Activated T-cell treated with anti-CD3 and anti-CD28 coated beads for 4 hours (primary cell): Measurements from ENCODE around the gene CTNND2.
"Not testable (repeated sequence)": the region's sequence is repeated elsewhere in the genome, so short reads cannot be mapped to it uniquely, and the experiment has no call there.

Experiments used
- DNase-seq: peaks from one replicate; pipeline ENCODE4 v3.0.0-alpha.2; 2020

Gene CTNND2

GRCh38 chr5:11009576-11009975 is 894.7 kb downstream of the CTNND2 start:
- no peak for DNase-seq

DNA sequence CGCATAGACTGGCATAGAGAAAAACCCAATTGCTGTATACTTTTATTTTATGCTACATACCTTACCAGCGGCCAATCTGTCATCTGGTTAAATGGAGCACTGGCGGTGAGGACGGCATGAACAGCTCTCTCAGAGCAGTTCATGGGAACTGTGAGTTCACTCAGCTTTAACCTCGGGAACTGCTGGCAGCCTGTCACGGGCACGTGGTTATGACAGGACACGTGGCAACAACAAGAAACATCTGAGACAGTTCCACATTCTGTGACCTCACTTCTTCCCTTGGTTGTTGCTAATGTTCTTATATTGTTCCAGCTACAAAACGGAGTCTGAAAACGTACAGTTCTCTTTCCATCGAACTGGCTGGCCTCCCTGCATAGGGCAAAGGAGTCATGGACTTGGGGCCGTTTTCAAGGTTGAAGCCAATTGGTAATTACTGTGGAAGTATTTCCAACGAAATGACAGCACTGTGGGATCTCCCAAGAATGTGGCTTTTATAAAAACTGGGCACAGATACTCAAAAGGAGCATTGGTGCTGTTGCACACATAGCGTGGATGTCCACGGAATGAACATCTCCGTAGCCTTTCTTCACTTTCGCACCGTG is 896.9 kb downstream of the CTNND2 start:
- no peak for DNase-seq

GRCh38 chr5:11004523-11004922 is 899.7 kb downstream of the CTNND2 start:
- not testable (repeated sequence) for DNase-seq

GRCh38 chr5:11000515-11001353 is 903.5 kb downstream of the CTNND2 start:
- DNase-seq, result no peak

GRCh38 chr5:10999714-11000113 is 904.5 kb downstream of the CTNND2 start:
- no peak for DNase-seq

- no peak for DNase-seq
Observed at GRCh38 chr5:10995891-10996290, 908.4 kb downstream of the CTNND2 start.

GRCh38 chr5:10994091-10994986 is 909.9 kb downstream of the CTNND2 start:
- DNase-seq, result no peak

DNA sequence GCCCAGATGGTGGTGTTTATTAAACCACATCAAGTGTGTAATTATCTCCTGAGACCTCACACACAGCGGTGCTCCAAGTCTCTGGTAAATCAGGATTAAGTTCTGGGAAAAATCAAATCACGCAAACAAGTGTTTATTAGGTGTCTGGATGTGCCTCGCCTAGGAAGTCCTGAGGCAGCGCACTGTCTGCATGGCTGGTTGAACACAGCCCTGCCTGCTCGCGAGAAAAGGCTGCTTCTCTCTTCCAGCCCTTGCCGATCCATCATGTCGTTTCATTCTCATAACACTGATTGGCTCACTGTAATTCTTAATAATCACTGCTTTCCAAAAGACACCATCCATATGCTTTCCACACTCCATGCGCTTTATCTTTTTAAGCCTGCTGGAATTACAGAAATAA is 913.6 kb downstream of the CTNND2 start:
- no peak for DNase-seq

- DNase-seq, result no peak
Observed at GRCh38 chr5:10989577-10990263, 914.5 kb downstream of the CTNND2 start.

GRCh38 chr5:10988622-10989021 is 915.6 kb downstream of the CTNND2 start:
- no peak for DNase-seq

DNA sequence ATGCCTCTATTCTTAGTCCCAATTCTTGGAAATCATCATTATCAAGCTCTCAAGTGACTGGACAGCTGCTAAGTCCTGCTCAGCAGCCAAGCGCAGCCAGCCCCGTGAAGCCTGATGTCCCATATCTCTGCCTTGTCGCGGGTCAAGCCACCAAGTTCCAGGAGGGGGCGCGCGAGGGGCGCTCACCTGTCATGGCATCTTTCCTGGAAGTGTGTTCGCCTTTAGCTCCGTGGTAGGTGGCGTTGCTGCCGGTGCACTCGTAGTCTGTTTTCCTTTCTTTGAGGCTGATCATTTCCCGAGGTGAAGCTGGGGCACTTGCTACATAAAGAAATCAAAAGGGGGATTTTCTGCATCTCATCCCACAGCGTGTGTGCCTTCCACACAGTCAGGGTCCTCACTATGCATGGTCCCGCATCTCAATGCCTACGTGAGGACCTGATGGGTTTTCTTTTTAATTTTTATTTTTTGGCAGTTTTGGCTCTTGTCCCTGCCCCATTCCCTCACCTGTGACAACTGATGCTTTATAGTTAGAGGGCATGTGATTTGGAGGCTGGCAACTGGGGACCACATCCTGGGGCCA is 916.2 kb downstream of the CTNND2 start:
- DNase-seq, result peak; percentile 43

DNA sequence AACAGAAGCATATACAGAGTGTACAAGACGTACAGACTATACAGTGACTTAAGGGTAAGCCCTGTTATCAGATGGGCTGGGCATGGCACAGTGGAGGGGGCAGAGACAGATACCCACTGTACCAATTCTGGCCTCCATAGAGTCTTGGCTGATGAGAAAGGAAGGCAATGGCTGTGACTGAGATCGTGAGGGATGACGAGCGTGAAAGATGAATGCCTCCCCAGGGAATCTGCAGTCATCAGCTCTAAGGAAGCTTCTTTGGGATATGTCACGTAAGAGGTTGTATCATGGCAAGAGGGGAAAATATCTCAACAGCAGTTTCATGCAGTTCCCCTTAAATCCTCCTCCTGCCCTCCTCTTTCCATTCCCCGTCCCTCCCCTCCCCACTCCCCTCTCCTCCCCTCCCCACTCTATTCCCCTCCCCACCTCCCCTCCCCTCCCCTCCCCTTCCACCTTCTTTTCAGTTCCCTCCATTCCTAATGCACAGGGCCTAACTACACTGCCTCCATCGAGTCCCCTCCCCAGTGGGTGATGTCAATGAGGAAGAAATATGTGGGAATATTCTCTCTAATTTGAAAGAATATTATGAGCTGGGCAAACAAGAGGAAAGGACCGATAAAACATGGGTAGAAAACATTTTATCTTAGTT is 916.8 kb downstream of the CTNND2 start:
- no peak for DNase-seq

- DNase-seq, result no peak
Observed at GRCh38 chr5:10985721-10986110, 918.5 kb downstream of the CTNND2 start.

DNA sequence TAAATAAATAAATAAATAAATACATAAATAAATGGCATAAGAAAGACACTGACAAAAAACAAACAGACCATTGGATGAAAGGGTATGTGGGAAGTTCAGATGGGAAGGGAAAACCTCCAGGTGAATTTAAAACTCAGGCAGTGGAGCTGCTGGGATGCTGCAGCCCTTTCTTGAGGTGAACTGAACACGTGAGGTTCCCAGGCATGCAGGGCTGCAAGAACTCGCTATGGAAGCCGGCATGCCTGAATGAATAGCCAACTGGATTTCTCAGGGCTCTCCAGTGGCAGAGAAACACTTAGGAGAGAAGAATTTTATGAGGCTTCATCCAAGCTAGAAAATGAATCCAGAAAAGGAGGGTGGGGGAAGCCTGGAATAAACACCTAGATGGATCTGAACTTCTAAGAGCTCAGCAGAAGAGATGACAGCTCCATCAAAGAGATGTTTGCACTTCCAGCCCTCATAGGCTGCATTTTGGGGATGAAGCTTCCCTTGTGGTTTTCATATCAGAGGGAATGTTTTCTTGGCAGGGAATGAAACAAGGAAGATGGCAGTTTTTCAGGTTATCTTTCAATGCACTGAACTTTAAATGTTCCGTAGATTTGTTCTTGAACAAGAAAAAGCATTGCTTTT is 919.0 kb downstream of the CTNND2 start:
- DNase-seq, result no peak

DNA sequence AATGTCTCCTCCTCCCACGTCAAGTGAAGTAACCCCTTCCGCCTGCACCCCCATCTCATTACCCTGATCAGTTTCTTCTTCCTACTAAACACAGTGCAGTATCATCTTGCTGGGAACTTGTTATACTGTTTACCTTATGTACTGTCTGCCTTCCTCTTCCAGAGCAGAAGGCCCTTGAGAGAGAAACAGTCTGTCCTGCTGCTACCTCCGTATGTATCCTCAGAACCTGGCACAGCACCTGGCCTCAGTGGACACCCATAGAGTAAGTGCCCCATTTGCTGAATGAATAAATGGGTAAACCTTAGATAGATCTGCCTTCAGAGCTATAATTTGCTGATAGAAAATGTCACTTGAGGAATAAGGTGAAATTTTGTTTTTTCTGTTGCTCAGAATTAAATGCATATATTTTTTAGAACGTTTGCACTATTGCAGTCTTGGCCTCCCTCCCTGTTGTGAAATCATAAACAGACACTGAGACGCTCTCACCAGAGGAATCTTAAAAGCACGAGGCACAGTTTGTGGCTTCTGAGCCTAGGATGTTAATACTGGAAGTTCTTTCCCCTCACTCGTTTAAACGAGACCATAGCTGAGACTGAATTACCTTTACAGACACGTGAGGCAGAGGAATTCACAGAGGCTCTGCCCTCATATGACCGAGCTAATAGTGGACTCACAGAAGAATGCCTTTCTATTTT is 920.1 kb downstream of the CTNND2 start:
- no peak for DNase-seq

GRCh38 chr5:10982626-10983025 is 921.6 kb downstream of the CTNND2 start:
- no peak for DNase-seq

DNA sequence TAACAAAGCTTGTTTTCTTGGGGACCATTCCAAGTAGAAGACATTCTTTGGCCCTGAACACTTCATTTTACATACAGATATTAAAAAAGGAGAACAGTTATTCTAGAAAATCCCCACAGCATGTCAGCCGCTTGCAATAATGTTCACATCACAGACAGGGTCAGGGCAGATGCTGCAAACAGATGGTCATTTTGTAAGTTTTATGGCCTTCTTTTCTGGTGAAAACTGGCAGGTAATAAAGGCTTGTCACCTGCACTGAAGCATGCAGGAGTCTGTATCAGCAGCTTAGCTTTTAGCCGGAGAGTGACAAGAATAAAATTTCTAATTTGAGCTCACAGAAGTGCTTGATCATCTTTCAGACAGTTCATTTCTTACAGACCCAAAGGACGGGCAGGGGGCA is 922.3 kb downstream of the CTNND2 start:
- DNase-seq, result no peak

DNA sequence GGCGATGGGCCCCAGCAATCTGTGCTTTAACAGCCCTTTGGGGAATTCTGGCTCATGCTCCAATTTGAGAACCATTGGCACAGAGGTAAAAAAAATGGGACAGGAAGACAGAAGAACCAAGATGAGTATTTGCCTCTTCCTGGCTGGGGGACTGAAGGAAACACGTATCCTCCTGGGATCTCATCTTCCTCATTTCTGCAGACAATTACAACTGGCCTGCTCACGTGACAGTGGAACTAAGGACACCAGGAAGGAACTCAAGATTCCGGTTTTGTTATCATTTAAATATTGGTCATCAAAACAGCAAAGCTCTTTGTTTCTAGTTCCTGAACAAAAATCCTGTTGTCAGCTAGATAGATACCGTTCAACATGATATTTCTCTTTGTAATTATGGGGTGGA is 927.2 kb downstream of the CTNND2 start:
- no peak for DNase-seq

DNA sequence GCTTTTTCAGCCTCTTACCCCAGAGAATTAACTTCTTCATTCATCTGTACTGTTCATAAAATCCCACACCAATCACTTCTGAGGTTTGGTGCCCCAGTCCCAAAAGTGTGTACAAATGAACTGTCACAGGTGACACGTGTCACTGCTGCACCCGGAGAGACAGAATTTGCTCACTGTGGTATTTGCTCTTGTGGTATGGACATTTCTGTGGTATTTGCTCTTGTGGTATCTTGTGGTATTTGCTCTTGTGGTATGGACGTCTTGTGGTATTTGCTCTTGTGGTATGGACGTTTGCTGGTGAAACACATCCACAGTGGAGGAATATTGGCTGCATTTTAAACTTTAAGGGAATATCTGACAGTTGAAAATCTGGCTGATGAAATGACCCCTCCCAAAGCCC is 928.3 kb downstream of the CTNND2 start:
- no peak for DNase-seq

- DNase-seq, result no peak
Observed at GRCh38 chr5:10974850-10975249, 929.4 kb downstream of the CTNND2 start.

GRCh38 chr5:10973316-10973715 is 930.9 kb downstream of the CTNND2 start:
- no peak for DNase-seq
